Tibial nerve (tissue), 3 donors: ENCODE results near the gene MEF2D.

Source experiments
- CTCF ChIP-seq, 5 experiments: fragments of 200-600 bp in 3 of 5; fragments of 450-650 bp in 2 of 5; sonication (generic) in 3 of 5; IDR thresholded peaks; one replicate each; pipeline ENCODE4 v1.5.1; 2016 to 2019; ENCODE audit warnings: antibody characterized with exemption in 5 of 5, mild to moderate bottlenecking in 3 of 5, moderate library complexity in 2 of 5
- POLR2A ChIP-seq, 2 donors: fragments of 450-650 bp; IDR thresholded peaks; one replicate each; pipeline ENCODE4 v1.6.1; 2017; ENCODE audit warnings: antibody characterized with exemption in 2 of 2, mild to moderate bottlenecking in 2 of 2, moderate library complexity in 2 of 2

- TF ChIP-seq CTCF (IDR thresholded peaks at IDR 0.05) (no peak), POLR2A (IDR thresholded peaks at IDR 0.05) (no peak)
Observed at GRCh38 chr1:156479093-156480015, 21.2 kb downstream of the MEF2D start.
